Right lobe of liver (tissue), 6 donors: Measurements from ENCODE around the gene ZBTB4. TPM values are rescaled to one million over a fixed set of nuclear protein-coding genes. Genes with fewer than 3 reads are reported as not detected.

Experiments used
- ATAC-seq, 4 donors: fragments of 200-7000 bp; cut with Tn5 transposase; one replicate each; pipeline ENCODE4 v1.9.1; 2020; ENCODE audit warnings: mild to moderate bottlenecking in 4 of 4, moderate library complexity in 4 of 4
- DNase-seq, 3 donors: peaks; one replicate each; pipeline ENCODE4 v3.0.0-alpha.2; 2020
- H3K27ac ChIP-seq, 3 donors: fragments of 200-600 bp; one replicate each; pipeline ENCODE4 v1.8.0; 2022
- H3K27me3 ChIP-seq, 2 donors: fragments of 200-600 bp; one replicate each; pipeline ENCODE4 v1.8.0; 2022
- H3K36me3 ChIP-seq, 4 donors: fragments of 200-600 bp; sonication (generic) in 1 of 4; one replicate each; pipeline versions ENCODE4 v1.5.1 to v1.8.0; 2017 to 2022; ENCODE audit warnings: control low read depth in 1 of 4
- H3K4me1 ChIP-seq, 4 donors: fragments of 200-600 bp; sonication (generic) in 1 of 4; one replicate each; pipeline versions ENCODE4 v1.5.1 to v1.8.0; 2017 to 2022; ENCODE audit warnings: control low read depth in 1 of 4
- H3K4me3 ChIP-seq, 3 donors: fragments of 200-600 bp; one replicate each; pipeline ENCODE4 v1.8.0; 2022
- H3K9me3 ChIP-seq, 4 donors: fragments of 200-600 bp; sonication (generic) in 1 of 4; one replicate each; pipeline versions ENCODE4 v1.5.1 to v1.8.0; 2017 to 2022; ENCODE audit warnings: control low read depth in 1 of 4
- CTCF ChIP-seq, 4 donors: fragments of 200-600 bp in 3 of 4; fragments of 450-650 bp in 1 of 4; IDR thresholded peaks; one replicate each; pipeline versions ENCODE4 v1.5.1 to v1.8.0; 2016 to 2022; ENCODE audit warnings: antibody characterized with exemption in 4 of 4, mild to moderate bottlenecking in 2 of 4
- POLR2A ChIP-seq: fragments of 450-650 bp; IDR thresholded peaks from one replicate; pipeline ENCODE4 v1.6.1; 2017; ENCODE audit warnings: antibody characterized with exemption, mild to moderate bottlenecking
- WGBS: methylation state at CpG from one replicate; pipeline ENCODE4 v1.1.6; 2018; ENCODE audit warnings: low coverage, low lambda C conversion rate; ENCODE audit not compliant: insufficient coverage; ENCODE audit errors: missing lambda C conversion rate; 5-methylcytosine and 5-hydroxymethylcytosine counted together
- intact Hi-C, 2 donors: fragments of 100-400 bp; cut with DNase I; formaldehyde crosslinking; loops; one replicate each; pipeline versions ENCODE4 v1.11.2 to v1.14.1; 2022
- total RNA-seq, 6 experiments: library from RNA; depleted of rRNA in 2 of 6; stranded (reverse); fragments of >200 nt in 2 of 6; fragmentation: NEBNext Ultra II Directional in 3 of 6; extraction: Animal tissue kit (Norgen Biotek cat#: 25700) in 3 of 6; gene quantifications; one replicate each; pipeline versions ENCODE4 v1.1.0 to v1.2.4, GENCODE V29; 2016 to 2023
- donor health status: DM: no; HTN: yes; CAD: no.
- donor health status: DM: no; HTN: no; CAD: no.
- donor health status: DM: no; HTN: no; CAD: no.
- donor health status: DM: no; HTN: yes; CAD: no.
- donor health status: DM: no; HTN: yes; CAD: no.

The ZBTB4 gene
- total RNA-seq, 6 experiments from 2014 or later = 5.7 to 10.5 (median 7.9) TPM

- TF ChIP-seq POLR2A (no peak), CTCF (IDR thresholded peaks at IDR 0.05) (no peak)
- H3K4me1 ChIP-seq = peaks cover 0 to 12% (median 6%) of the 10 kb centered on the region in 4 donors
- DNase-seq = peak in 1 of 3 donors; percentile 55
- intact Hi-C loops = no loop called here
- no peak overlapping the region for H3K4me3 ChIP-seq
- no peaks in the 10 kb centered on the region for H3K9me3 ChIP-seq
- no peak overlapping the region for H3K27ac ChIP-seq
- no peak for ATAC-seq
- H3K36me3 ChIP-seq = peaks cover 0 to 3% (median 0%) of the 10 kb centered on the region in 4 donors
- H3K27me3 ChIP-seq = no peaks in the 10 kb centered on the region
- WGBS = 87% methylated on average over 4 of the region's 44 CpGs
Observed at GRCh38 chr17:7462474-7463371, 16.7 kb downstream of the ZBTB4 start.

GRCh38 chr17:7460850-7461660 is 18.4 kb downstream of the ZBTB4 start:
- no peak overlapping the region for H3K27ac ChIP-seq
- WGBS = 97% methylated on average over 6 of the region's 7 CpGs
- ATAC-seq (no peak), DNase-seq (no peak)
- intact Hi-C loops = no loop called here
- peaks cover 0 to 3% (median 0%) of the 10 kb centered on the region in 4 donors for H3K36me3 ChIP-seq
- no peak for TF ChIP-seq POLR2A
- no peak for TF ChIP-seq CTCF (IDR thresholded peaks at IDR 0.05)
- H3K27me3 ChIP-seq = no peaks in the 10 kb centered on the region
- H3K9me3 ChIP-seq = no peaks in the 10 kb centered on the region
- no peaks in the 10 kb centered on the region for H3K4me1 ChIP-seq
- no peak overlapping the region for H3K4me3 ChIP-seq

DNA sequence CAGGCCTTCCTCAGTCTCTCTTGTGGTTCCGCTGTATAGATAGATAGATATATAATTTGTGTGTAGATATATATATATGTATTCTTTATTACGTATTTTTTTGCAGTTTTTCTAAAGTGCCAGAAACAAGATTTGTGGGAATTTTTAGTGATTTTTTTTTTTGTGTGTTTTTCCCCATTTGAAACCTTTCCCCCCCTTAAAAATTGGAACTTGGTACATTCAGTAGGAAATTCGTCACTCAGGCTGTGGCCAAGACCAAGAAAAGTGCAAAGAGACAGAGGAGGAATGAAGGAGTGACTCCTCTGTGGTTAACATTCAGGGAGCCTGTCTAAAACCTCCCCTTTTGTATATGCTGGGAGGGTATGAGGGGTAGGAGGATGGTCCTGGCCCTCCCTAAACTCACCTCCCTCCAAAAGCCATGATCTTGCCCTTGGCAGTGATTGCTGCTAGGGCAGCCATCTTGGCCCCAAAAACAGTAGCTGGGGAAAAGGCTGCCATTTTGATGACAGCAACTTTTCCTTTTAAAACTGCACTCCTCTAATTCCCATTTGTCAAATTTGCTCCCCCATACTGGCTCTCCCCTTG is 19.4 kb downstream of the ZBTB4 start:
- no peak for ATAC-seq
- no peaks in the 10 kb centered on the region for H3K9me3 ChIP-seq
- intact Hi-C loops = no loop called here
- WGBS = 71% methylated on average over 3 of the region's 3 CpGs
- peaks cover 0 to 3% (median 0%) of the 10 kb centered on the region in 4 donors for H3K36me3 ChIP-seq
- no peak for TF ChIP-seq CTCF (IDR thresholded peaks at IDR 0.05)
- no peak for TF ChIP-seq POLR2A
- DNase-seq = no peak
- no peaks in the 10 kb centered on the region for H3K27me3 ChIP-seq
- H3K4me1 ChIP-seq = no peaks in the 10 kb centered on the region
- H3K27ac ChIP-seq = no peak overlapping the region
- no peak overlapping the region for H3K4me3 ChIP-seq

GRCh38 chr17:7448461-7448860 is 31.0 kb downstream of the ZBTB4 start:
- peaks cover 0 to 6% (median 2%) of the 10 kb centered on the region in 4 donors for H3K4me1 ChIP-seq
- H3K27ac ChIP-seq = no peak overlapping the region
- no peaks in the 10 kb centered on the region for H3K9me3 ChIP-seq
- no peaks in the 10 kb centered on the region for H3K36me3 ChIP-seq
- intact Hi-C loops = no loop called here
- no peak overlapping the region for H3K4me3 ChIP-seq
- DNase-seq (no peak), ATAC-seq (no peak)
- TF ChIP-seq POLR2A = no peak
- TF ChIP-seq CTCF (IDR thresholded peaks at IDR 0.05) = no peak
- H3K27me3 ChIP-seq = no peaks in the 10 kb centered on the region
- 95% methylated on average over 4 of the region's 7 CpGs for WGBS
